AG04450 (cell line): ENCODE data around the gene TTYH3. TPM values are rescaled to one million over a fixed set of nuclear protein-coding genes. Genes with fewer than 3 reads are reported as not detected.

Experiments
- CTCF ChIA-PET: fragments of 300-600, 350-600 bp; formaldehyde crosslinking; extraction: SDS; loops from one replicate; lab custom pipeline; 2022; ENCODE audit warnings: antibody characterized with exemption, inconsistent platforms; lab: Charles Lee
- POLR2A ChIA-PET: fragments of 350-600 bp; formaldehyde crosslinking; extraction: SDS; loops from one replicate; lab custom pipeline; 2021; ENCODE audit warnings: antibody characterized with exemption, inconsistent platforms; lab: Yijun Ruan, JAX
- DNase-seq: peaks from one replicate; pipeline ENCODE4 v3.0.0-alpha.2; 2011; ENCODE audit warnings: low read depth, low spot score
- H3K27ac ChIP-seq: one replicate; pipeline ENCODE4 v1.5.1; 2012; ENCODE audit warnings: low read depth, low read length, control low read depth
- H3K27me3 ChIP-seq: one replicate; pipeline ENCODE4 v1.6.0; 2012; ENCODE audit warnings: low read length; ENCODE audit not compliant: control insufficient read depth, insufficient read depth
- H3K4me3 ChIP-seq: 2 replicates; pipeline ENCODE4 v1.5.1; 2011; ENCODE audit warnings: mild to moderate bottlenecking, low read depth, low read length, control low read depth
- H3K9me3 ChIP-seq: 2 replicates; pipeline ENCODE4 v1.5.1; 2012; ENCODE audit warnings: low read length; ENCODE audit not compliant: control insufficient read depth, insufficient read depth
- CTCF ChIP-seq: IDR thresholded peaks from 2 replicates; pipeline ENCODE4 v1.5.1; 2011; ENCODE audit warnings: low read depth, low read length, control low read depth, inconsistent platforms
- polyA plus RNA-seq: library from polyadenylated mRNA; depleted of rRNA; stranded (reverse); fragments of >200 nt; gene quantifications from 2 replicates; pipeline ENCODE4 v1.2.3, GENCODE V29; 2011

Gene TTYH3
- polyA plus RNA-seq, 1 experiment: 30.8 TPM

DNA sequence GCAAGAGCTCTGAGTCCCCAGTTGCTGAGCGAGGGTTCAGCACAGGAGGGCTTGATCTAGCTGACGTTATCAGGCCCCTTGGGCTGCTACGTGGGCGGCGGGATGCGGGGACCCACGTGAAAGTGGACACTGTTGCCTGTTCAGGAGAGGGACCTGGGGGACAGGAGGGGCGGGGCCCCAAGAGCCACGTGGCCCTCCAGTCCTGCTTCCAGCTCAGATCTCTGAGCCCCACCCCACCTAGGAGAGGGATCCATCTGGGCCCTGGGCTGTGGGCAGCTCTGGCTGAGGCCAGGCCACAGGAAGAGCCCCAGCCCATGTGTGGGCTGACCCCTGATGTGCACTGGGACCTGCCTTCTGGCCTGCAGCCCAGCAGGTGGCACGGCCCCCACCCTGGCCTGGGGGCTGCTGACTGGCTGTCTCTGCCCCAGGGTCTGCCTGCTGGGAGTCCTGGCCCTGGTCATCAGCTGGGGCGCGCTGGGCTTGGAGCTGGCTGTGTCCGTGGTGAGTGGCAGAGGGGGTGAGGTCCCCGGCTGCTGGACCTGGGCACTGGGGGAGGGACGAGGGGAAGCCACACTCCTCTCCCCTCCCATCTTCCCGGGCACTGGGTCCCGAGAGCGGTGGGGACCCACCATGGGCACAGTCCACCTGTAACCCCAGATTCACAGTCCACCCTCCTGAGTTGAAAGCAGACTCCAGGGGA is 17.5 kb downstream of the TTYH3 start:
- no peak overlapping the region for H3K4me3 ChIP-seq
- TF ChIP-seq CTCF: no peak
- no peaks in the 10 kb centered on the region; the same call in 1 of the 2 replicates for H3K9me3 ChIP-seq
- H3K27me3 ChIP-seq: no peaks in the 10 kb centered on the region
- POLR2A ChIA-PET: interaction anchor here (0.7 kb wide), 1 partner anchor 32 kb away, joined by 3 read pairs; no protein-coding TSS in a partner anchor
- CTCF ChIA-PET: no interaction called here
- no peak for DNase-seq
- H3K27ac ChIP-seq: no peak overlapping the region

DNA sequence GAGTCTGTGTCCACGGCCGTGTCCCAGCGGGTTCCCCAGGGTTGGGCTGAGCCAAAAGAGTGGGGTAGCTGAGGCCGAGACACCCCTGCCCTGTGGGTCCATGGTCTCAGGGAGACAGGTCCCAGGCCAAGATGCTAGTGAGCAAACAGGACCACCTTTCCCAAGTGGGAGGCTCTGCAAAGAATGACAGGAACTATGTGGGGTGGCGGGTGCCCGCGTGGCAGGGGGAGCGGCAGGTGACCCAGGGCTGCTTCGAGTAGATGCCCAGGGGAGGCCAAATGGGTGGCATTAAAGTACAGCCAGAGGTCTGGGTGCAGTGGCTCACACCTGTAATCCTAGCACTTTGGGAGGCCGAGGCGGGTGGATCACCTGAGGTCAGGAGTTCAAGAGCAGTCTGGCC is 18.2 kb downstream of the TTYH3 start:
- Histone ChIP-seq H3K4me3 (no peak overlapping the region), H3K9me3 (no peaks in the 10 kb centered on the region; the same call in 1 of the 2 replicates), H3K27ac (no peak overlapping the region), H3K27me3 (no peaks in the 10 kb centered on the region)
- ChIA-PET POLR2A (interaction anchor here (0.7 to 1.0 kb wide), 2 partner anchors 9 to 33 kb away, joined by 3 read pairs; no protein-coding TSS in a partner anchor), CTCF (no interaction called here)
- DNase-seq: no peak
- TF ChIP-seq CTCF: no peak

- Histone ChIP-seq H3K27ac (no peak overlapping the region), H3K4me3 (no peak overlapping the region), H3K9me3 (no peaks in the 10 kb centered on the region; the same call in 1 of the 2 replicates), H3K27me3 (no peaks in the 10 kb centered on the region)
- TF ChIP-seq CTCF: no peak
- POLR2A ChIA-PET: interaction anchor here (1.0 kb wide), 1 partner anchor 8 kb away, joined by 3 read pairs; no protein-coding TSS in a partner anchor
- DNase-seq: no peak
- CTCF ChIA-PET: no interaction called here
These were observed 18.7 kb downstream of the TTYH3 start for GRCh38 chr7:2650451-2650850.

- no peak for TF ChIP-seq CTCF
- Histone ChIP-seq H3K9me3 (no peaks in the 10 kb centered on the region; the same call in 1 of the 2 replicates), H3K27me3 (no peaks in the 10 kb centered on the region), H3K27ac (no peak overlapping the region), H3K4me3 (no peak overlapping the region)
- ChIA-PET POLR2A (no interaction called here), CTCF (no interaction called here)
- no peak for DNase-seq
These were observed 19.6 kb downstream of the TTYH3 start for GRCh38 chr7:2651336-2651735.
